Heart left ventricle (tissue), 16 donors: ENCODE data around the gene MMP7. TPM values are rescaled to one million over a fixed set of nuclear protein-coding genes. Genes with fewer than 3 reads are reported as not detected.

Experiments used
- ATAC-seq, 4 donors: fragments of 200-7000 bp; cut with Tn5 transposase; one replicate each; pipeline ENCODE4 v1.9.1; 2020 to 2022; ENCODE audit warnings: moderate library complexity in 4 of 4, mild to moderate bottlenecking in 3 of 4, moderate number of reproducible peaks in 1 of 4
- DNase-seq, 5 donors: peaks; one replicate each; pipeline ENCODE4 v3.0.0-alpha.2; 2020
- H3K27ac ChIP-seq, 12 donors: fragments of 200-600 bp; sonication (generic) in 4 of 12; one replicate each; pipeline versions ENCODE4 v1.5.0 to v1.8.0; 2016 to 2022; ENCODE audit warnings: mild to moderate bottlenecking in 2 of 12
- H3K27me3 ChIP-seq, 9 donors: fragments of 200-600 bp; sonication (generic) in 2 of 9; one replicate each; pipeline versions ENCODE4 v1.5.1 to v1.8.0; 2016 to 2022; ENCODE audit warnings: mild to moderate bottlenecking in 3 of 9
- H3K36me3 ChIP-seq, 9 donors: fragments of 200-600 bp; sonication (generic) in 2 of 9; one replicate each; pipeline versions ENCODE4 v1.5.0 to v1.8.0; 2018 to 2022; ENCODE audit warnings: mild to moderate bottlenecking in 2 of 9
- H3K4me1 ChIP-seq, 12 donors: fragments of 200-600 bp; sonication (generic) in 4 of 12; one replicate each; pipeline versions ENCODE4 v1.5.0 to v1.8.0; 2016 to 2022; ENCODE audit warnings: mild to moderate bottlenecking in 3 of 12
- H3K4me3 ChIP-seq, 12 donors: fragments of 200-600 bp; sonication (generic) in 4 of 12; one replicate each; pipeline versions ENCODE4 v1.5.0 to v1.8.0; 2017 to 2022; ENCODE audit warnings: mild to moderate bottlenecking in 9 of 12, moderate library complexity in 4 of 12
- H3K9me3 ChIP-seq, 12 donors: fragments of 200-600 bp; sonication (generic) in 4 of 12; one replicate each; pipeline versions ENCODE4 v1.5.0 to v1.8.0; 2016 to 2022; ENCODE audit warnings: mild to moderate bottlenecking in 1 of 12
- POLR2A ChIP-seq, 2 donors: fragments of 450-650 bp; IDR thresholded peaks; one replicate each; pipeline ENCODE4 v1.6.1; 2017; ENCODE audit warnings: antibody characterized with exemption in 2 of 2, mild to moderate bottlenecking in 2 of 2, moderate library complexity in 2 of 2
- WGBS, 4 donors: extraction: QIAGEN DNeasy Blood & Tissue Kit in 2 of 4; methylation state at CpG; one replicate each; pipeline versions ENCODE4 v1.1.5 to v1.1.7; 2013 to 2018; 5-methylcytosine and 5-hydroxymethylcytosine counted together
- intact Hi-C, 10 donors: fragments of 100-400 bp; cut with DNase I; formaldehyde crosslinking; loops; one replicate each; pipeline versions ENCODE4 v1.11.1 to v1.14.2; 2022
- polyA plus RNA-seq, 2 donors: library from polyadenylated mRNA; stranded (reverse); fragments of 200-250 nt; gene quantifications; one replicate each; pipeline ENCODE4 v1.2.3, GENCODE V29; 2013
- total RNA-seq, 9 donors: library from RNA; depleted of rRNA in 2 of 9; stranded (reverse); fragments of >200 nt in 2 of 9; fragmentation: NEBNext Ultra II Directional in 3 of 9; extraction: Animal tissue kit (Norgen Biotek cat#: 25700) in 3 of 9; gene quantifications; one replicate each; pipeline versions ENCODE4 v1.1.0 to v1.2.4, GENCODE V29; 2016 to 2023
- TF ChIP-seq, protein P1 (sequence below), 12 donors: fragments of 200-600 bp; sonication (generic) in 4 of 12; IDR thresholded peaks; one replicate each; pipeline versions ENCODE4 v1.5.0 to v1.8.0; 2018 to 2022; ENCODE audit warnings: antibody characterized with exemption in 12 of 12, mild to moderate bottlenecking in 5 of 12
- donor health status: ischemic (EF 13 %, LVEDD 7.1; RV severe dilation, severe dysfunction).
- donor health status: healthy with polysubstance abuse.
- donor health status: DM: no; HTN: yes; CAD: no.
- donor health status: DM: no; HTN: no; CAD: no.
- donor health status: ischemic (EF 25% LVEDD 6.9; RV normal size, moderate dysfunction).
- donor health status: ischemic (EF 25% LVEDD 5.7; RV mildly dilated, moderate dysfunction).
- donor health status: healthy.
- donor health status: DM: yes; HTN: yes; CAD: no.
- donor health status: ischemic (EF 35%, LVEDD 5.7; RV mildly dilated, moderate dysfunction).
- donor health status: nonischemic (EF 11% LVEDD 7.7; RV severe dilation, severe dysfunction).
- donor health status: DM: yes; HTN: yes; CAD: no.
- donor health status: PGD.
- donor health status: ischemic (EF 29% LVEDD 5.4; RV normal size, mild dysfunction).
- donor health status: nonischemic (EF 23%, LVEDD 6.1; RV moderate dilation, normal function).

MMP7 gene
- total and polyA plus RNA-seq, 11 donors = 1.5 TPM; not detected in 10

DNA sequence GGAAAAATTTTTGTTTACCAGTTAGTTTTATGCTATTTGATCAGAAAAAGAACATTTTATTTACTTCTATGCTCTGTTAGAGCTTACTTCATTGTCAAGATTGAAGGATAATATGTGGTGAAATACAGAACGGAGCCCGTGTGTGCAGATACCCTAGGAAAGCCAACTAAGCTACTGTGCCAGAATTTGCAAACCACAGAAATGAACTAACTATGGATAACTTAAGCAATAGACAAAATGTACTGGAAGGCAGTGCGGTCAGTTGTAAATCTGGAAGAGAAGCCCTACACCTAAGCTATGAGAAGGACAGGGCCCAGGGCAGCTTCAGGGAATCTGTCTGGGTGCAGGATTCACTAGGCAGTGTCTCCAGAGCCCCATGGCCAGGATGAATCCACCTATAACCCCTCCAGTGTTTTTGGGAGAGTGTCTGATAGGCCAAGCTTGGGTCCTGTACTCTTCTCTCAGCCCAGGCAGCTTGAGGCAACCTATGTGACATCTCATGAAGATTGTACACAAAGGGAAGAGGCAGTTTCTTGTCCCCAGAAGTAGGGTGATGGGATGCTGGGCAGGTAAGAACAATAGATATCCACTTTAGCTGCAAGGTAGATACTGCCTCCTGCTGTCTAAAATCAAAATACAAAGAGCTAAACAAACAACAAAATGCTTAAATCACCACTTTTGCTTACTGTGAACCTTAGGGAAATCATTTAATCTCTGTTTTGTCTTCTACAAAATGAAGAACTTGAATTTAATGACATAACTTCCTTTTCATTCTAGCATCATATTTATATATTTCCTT, 12.1 kb downstream of the MMP7 start:
- Histone ChIP-seq H3K9me3 (no peaks in the 10 kb centered on the region), H3K4me1 (no peaks in the 10 kb centered on the region), H3K27me3 (peaks cover 0 to 4% (median 0%) of the 10 kb centered on the region in 9 donors), H3K4me3 (no peak overlapping the region), H3K36me3 (no peaks in the 10 kb centered on the region), H3K27ac (no peak overlapping the region)
- no peak for DNase-seq
- ATAC-seq = no peak
- no peak for TF ChIP-seq POLR2A (IDR thresholded peaks at IDR 0.05)
- TF ChIP-seq, protein P1, sequence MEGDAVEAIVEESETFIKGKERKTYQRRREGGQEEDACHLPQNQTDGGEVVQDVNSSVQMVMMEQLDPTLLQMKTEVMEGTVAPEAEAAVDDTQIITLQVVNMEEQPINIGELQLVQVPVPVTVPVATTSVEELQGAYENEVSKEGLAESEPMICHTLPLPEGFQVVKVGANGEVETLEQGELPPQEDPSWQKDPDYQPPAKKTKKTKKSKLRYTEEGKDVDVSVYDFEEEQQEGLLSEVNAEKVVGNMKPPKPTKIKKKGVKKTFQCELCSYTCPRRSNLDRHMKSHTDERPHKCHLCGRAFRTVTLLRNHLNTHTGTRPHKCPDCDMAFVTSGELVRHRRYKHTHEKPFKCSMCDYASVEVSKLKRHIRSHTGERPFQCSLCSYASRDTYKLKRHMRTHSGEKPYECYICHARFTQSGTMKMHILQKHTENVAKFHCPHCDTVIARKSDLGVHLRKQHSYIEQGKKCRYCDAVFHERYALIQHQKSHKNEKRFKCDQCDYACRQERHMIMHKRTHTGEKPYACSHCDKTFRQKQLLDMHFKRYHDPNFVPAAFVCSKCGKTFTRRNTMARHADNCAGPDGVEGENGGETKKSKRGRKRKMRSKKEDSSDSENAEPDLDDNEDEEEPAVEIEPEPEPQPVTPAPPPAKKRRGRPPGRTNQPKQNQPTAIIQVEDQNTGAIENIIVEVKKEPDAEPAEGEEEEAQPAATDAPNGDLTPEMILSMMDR (IDR thresholded peaks at IDR 0.05) = no peak
- intact Hi-C loops = no loop called here
- 85 to 91% (median 90%) methylated on average over 3 of the region's 3 CpGs for WGBS, 4 donors

DNA sequence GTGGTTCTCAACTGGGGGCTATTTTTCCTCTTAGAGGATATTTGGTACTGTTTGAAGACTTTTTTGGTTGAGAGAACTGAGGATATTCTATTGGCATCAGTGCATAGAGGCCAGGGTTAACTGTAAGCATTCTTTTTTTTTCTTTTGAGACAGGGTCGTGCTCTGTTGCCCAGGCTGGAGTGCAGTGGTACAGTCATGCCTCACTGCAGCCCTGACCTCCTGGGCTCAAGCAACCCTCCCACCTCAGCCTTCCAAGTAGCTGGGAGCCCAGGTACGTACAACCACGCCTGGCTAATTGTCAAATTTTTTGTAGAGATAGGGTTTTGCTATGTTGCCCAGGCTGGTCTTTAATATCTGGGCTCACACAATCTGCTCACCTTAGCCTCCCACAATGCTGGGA, 12.9 kb downstream of the MMP7 start:
- H3K4me1 ChIP-seq = no peaks in the 10 kb centered on the region
- H3K36me3 ChIP-seq = no peaks in the 10 kb centered on the region
- H3K4me3 ChIP-seq = no peak overlapping the region
- H3K27ac ChIP-seq = no peak overlapping the region
- WGBS, 4 donors = 80 to 86% (median 83%) methylated on average over 3 of the region's 3 CpGs
- DNase-seq = no peak
- H3K27me3 ChIP-seq = peaks cover 0 to 3% (median 0%) of the 10 kb centered on the region in 9 donors
- intact Hi-C loops = no loop called here
- no peak for ATAC-seq
- H3K9me3 ChIP-seq = no peaks in the 10 kb centered on the region
- TF ChIP-seq POLR2A (IDR thresholded peaks at IDR 0.05) = no peak
- TF ChIP-seq, protein P1 (IDR thresholded peaks at IDR 0.05) = no peak

DNA sequence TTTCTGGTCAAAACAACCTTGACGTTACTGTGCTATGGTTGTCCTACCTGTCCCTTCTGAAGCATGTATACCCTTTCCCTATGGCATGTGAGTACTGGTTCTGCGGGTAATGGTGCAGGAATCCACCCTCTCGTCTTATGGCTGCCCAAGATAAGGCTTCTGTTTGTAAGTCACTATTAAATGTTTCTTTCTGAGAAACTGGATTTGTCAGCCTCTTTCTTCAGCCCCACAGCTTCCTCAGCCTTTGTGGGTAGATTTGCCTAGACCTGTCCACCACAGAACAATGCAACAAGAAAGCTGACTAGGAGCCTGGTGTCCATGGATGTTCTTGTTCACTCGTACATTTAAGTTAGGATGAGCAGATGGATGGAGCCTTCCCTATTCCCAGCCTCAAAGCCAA, 14.4 kb downstream of the MMP7 start:
- Histone ChIP-seq H3K4me3 (no peak overlapping the region), H3K4me1 (no peaks in the 10 kb centered on the region), H3K36me3 (no peaks in the 10 kb centered on the region), H3K9me3 (no peaks in the 10 kb centered on the region), H3K27ac (no peak overlapping the region), H3K27me3 (no peaks in the 10 kb centered on the region)
- intact Hi-C loops = no loop called here
- DNase-seq = no peak
- 90 to 98% (median 91%) methylated on average over 4 of the region's 4 CpGs for WGBS, 4 donors
- TF ChIP-seq, protein P1 (IDR thresholded peaks at IDR 0.05) = no peak
- TF ChIP-seq POLR2A (IDR thresholded peaks at IDR 0.05) = no peak
- ATAC-seq = no peak

DNA sequence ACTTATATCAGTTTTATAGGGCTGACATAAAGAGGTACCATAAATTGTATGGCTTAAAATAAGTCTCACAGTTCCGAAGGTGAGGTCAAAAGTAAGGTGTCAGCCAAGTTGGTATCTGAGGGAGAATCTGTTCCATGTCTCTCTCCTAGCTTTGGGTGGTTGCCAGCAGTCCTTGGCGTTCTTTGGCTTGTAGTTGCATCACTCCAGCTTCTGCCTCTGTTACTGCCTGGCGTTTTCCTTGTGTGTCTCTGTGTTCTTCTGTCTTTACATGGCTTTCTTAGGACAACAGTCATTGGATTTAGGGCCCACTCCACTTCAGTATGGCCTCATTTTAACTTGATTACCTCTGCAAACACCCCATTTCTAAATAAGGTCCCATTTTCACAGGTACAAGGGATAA, 16.7 kb downstream of the MMP7 start:
- H3K4me3 ChIP-seq = no peak overlapping the region
- intact Hi-C loops = no loop called here
- H3K36me3 ChIP-seq = no peaks in the 10 kb centered on the region
- 22 to 35% (median 31%) methylated on average over 3 of the region's 3 CpGs for WGBS, 4 donors
- DNase-seq = no peak
- H3K27ac ChIP-seq = peak overlapping the region in 1 of 12 donors; percentile 72
- no peak for ATAC-seq
- TF ChIP-seq, protein P1 (IDR thresholded peaks at IDR 0.05) = no peak
- no peak for TF ChIP-seq POLR2A (IDR thresholded peaks at IDR 0.05)
- no peaks in the 10 kb centered on the region for H3K9me3 ChIP-seq
- H3K4me1 ChIP-seq = no peaks in the 10 kb centered on the region
- no peaks in the 10 kb centered on the region for H3K27me3 ChIP-seq
